Left hindlimb (tissue), 1 donor: ENCODE results near the gene HS6ST1.

ENCODE experiments used
- DNase-seq: peaks from one replicate; pipeline ENCODE4 v3.0.0-alpha.2; 2018

The HS6ST1 gene

DNA sequence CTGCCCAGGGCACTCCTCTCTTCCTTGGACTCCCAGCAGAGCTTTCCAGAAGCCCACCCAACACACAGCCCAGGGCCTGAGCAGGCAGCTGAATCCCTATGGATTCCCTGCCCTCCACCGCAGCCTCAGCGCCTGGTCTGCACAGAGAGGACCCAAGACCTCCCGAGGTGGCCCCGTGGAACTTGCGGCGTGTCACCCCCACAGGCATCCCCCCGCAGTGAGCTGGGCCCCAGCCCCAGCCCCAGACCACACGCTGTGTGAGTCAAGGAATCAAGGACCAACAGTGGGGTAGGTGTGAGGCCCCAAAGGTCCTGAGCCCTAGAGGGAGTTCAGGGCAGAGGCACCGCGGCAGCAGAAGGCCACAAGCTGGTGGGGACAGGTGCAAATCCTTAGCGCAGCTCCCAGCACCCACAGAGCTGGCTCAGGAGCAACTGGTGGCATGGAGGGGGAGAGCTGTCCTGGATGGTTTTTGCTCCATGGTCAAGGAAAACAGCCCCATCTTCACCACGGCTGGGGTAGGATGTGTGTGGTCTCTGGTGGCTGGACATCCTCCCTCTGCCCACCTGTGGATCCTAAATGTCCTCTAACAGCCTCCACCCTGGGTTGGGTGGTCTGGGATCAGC is 8.5 kb downstream of the HS6ST1 start:
- peak; percentile 23 for DNase-seq

- DNase-seq: peak; percentile 71
Observed at GRCh38 chr2:128309280-128310093, 9.2 kb downstream of the HS6ST1 start.

DNA sequence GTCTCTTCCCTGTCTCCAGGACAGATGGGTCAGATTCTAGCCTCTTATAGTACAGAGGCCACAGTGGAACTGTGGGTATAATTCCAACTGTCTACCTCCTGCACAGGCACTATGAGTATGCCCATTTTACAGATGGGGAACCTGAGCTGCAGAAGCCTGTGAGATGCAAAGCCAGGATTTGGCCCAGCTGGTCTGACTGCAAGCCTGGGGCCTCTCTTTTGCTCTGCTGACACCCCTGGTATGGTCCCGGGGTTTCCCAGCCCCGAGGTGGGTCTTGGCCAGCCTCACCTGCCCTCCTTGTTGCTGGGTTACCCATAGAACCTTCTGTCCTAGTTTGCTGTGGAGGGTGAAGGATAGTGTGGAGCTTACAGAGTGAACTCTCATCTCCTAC is 9.8 kb downstream of the HS6ST1 start:
- DNase-seq: peak; percentile 8

DNA sequence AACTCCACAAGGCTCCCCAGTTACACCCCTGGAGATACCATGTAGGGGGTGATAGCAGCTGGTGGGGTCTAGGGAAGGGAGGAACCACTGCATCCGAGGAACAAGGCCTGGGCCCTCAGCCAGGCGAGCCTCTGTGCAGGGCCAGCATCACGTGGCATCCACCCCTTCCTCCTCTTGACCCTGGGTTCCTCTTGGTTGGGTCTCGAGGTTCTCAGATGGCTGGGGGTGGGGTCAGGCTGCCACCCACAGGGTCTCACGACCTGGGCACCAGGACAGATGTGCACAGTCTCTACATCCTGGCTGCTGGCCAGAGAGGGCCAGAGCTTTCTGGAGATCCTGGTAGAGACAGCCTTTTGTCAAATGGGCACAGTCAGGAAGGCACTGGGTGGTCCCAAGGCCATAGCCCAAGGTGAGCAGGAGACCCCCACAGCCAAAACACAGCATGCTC is 10.4 kb downstream of the HS6ST1 start:
- DNase-seq: peak; percentile 30

- peak; percentile 30 for DNase-seq
Observed at GRCh38 chr2:128307595-128307994, 11.1 kb downstream of the HS6ST1 start.

- no peak for DNase-seq
Observed at GRCh38 chr2:128306931-128307460, 11.7 kb downstream of the HS6ST1 start.

DNA sequence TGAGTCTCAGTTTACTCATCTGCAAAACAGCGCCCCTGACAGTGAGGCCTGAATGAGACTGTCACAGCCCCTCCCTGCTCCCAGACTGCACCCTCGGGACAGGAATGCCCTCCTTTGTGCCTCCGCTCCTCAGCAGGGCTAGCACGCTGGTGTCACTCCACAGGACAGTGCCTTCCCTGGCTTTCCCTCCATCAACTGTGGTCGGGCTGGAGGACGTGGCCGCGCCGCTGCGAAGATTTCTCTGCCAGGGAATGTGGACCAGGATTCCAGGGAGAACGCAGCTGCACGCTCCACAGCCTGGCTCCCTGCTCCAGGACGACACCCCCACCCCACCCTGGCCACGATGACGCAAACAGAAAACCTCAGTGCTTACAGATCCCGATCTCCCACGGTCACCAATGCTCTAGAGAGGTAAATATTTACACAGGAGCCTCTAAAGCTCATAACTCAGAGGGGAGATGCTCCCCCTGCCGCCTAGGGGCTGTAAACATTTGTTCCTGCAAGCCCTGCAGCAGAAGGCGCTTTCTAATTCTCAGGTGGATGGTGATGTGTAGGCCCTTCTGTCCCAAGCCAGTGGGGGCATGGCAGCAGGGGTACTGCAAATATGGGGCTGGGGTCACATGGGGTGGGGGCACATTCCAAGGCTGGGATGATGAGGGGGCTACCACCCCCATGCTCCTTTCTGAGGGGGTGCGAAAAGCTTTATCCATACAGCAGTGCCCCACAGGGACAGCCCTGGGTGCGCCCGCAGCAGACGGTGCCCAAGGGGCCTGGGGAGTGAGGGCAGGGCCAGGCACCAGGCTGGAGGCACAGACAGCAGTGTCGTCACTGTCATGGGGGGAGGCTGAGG is 12.4 kb downstream of the HS6ST1 start:
- DNase-seq: peak; percentile 87

- peak; percentile 51 for DNase-seq
Observed at GRCh38 chr2:128305555-128306080, 13.1 kb downstream of the HS6ST1 start.

GRCh38 chr2:128304715-128305554 is 13.7 kb downstream of the HS6ST1 start:
- DNase-seq: peak; percentile 87

GRCh38 chr2:128304330-128304714 is 14.3 kb downstream of the HS6ST1 start:
- peak; percentile 33 for DNase-seq

DNA sequence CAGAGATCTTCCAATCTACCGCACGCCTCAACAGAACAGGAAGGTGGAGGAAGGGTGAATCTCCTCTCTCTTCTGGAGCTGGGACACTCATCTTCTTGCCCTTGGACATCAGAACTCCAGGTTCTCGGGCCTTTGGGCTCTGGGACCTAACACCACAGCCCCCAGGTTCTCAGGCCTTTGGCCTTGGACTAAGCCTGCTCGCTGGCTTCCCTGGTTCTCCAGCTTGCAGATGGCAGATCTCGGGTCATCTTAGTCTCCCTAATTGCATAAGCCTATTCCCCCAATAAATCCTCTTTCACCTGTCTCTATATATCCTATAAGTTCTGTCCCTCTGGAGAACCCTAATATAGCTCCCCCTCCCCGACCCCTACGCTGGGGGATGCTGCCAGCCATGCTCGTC is 14.8 kb downstream of the HS6ST1 start:
- no peak for DNase-seq

GRCh38 chr2:128303095-128303791 is 15.4 kb downstream of the HS6ST1 start:
- peak; percentile 21 for DNase-seq

- no peak for DNase-seq
Observed at GRCh38 chr2:128302744-128303067, 16.0 kb downstream of the HS6ST1 start.

GRCh38 chr2:128302011-128302743 is 16.5 kb downstream of the HS6ST1 start:
- DNase-seq: no peak

DNA sequence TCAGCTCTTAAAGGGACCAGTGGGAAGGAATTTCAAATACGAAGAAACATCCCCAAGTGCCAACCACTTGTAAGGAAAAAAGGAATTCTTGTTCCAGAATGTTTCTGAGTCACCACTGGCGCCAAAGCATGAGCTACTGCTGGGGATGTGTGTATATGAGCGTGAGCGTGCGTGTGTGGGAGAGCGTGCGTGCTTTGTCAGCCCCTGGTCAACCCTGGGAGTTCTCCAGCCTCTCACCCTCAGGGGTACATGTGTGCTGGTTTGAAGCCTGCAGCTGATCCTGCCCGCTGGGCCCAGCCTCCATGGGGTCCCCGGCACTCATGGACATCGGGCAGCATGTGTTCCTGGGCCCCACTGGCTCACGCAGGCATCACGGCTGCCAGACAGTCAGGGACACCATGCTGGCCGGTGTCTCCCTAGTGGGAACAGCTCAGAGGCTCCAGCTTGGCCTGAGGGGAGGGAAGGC is 17.1 kb downstream of the HS6ST1 start:
- DNase-seq: no peak

- no peak for DNase-seq
Observed at GRCh38 chr2:128301021-128301420, 17.6 kb downstream of the HS6ST1 start.

GRCh38 chr2:128300151-128301020 is 18.3 kb downstream of the HS6ST1 start:
- no peak for DNase-seq

DNA sequence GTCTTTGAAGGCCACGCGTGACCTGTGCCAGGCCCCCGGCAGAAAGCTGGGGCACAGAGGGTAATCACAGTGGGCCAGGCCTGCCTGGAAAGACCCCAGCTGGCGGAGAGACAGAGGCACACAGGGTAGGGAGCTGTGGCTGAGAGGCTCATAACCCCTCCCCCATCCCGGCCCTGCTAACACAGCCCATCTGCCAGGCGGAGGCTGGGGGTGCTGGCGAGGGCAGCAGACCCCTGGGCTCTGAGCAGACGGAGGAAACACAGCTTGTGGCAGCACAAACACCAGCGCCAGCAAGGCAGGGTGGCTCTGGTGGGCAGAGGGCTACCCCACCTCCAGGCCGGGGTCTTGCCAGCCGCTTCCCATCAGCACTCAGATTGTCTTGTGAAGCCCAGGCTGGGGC is 19.0 kb downstream of the HS6ST1 start:
- DNase-seq: peak; percentile 28

DNA sequence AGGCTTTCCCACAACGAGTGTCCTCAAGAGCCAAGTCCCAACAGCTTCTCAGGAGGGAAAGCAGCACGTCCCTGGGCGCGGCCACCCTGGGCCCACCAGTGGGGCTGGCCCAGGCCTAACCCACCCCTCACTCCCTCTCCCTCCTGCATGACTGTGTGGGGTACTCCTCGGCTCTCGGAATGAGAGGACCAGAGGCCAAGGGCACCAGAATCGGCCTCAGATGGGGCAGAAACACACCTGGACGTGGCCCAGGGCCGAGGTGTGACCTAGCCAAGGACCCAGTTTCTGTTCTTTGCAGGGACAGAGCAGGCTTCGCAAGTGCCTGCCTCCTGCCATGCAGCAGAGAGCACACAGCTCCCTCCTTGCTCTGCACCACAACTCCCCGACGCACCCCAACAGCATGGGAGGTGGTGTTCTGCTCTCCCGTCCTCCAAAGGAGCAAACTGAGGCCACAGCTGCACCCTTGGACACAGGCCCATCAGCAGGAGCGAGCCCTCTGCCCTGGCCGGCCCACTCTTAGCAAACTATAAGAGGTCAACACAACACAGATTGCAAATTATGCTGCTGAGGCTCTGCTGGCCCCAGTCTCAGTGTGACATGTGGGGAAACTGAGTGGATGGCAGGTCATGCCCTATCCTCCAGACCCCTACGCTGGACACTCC is 19.7 kb downstream of the HS6ST1 start:
- peak; percentile 21 for DNase-seq
